Fibroblast of the aortic adventitia (primary cell): ENCODE results near the gene EEF1A2. TPM values are rescaled to one million over a fixed set of nuclear protein-coding genes. Genes with fewer than 3 reads are reported as not detected.

Experiments
- DNase-seq: peaks from one replicate; pipeline ENCODE4 v3.0.0-alpha.2; 2010; ENCODE audit warnings: low read depth
- H3K4me3 ChIP-seq: 2 replicates; pipeline ENCODE4 v1.5.1; 2011; ENCODE audit warnings: low read depth, mild to moderate bottlenecking, control low read depth, low read length, moderate library complexity
- CTCF ChIP-seq: IDR thresholded peaks from 2 replicates; pipeline ENCODE4 v1.5.1; 2011; ENCODE audit warnings: mild to moderate bottlenecking, low read length, control low read depth, inconsistent platforms; ENCODE audit not compliant: insufficient read depth
- total RNA-seq: library from RNA; depleted of rRNA; stranded (reverse); fragments of >200 nt; gene quantifications from 2 replicates; pipeline ENCODE4 v1.2.3, GENCODE V29; 2012; ENCODE audit warnings: low replicate concordance

EEF1A2 gene
- total RNA-seq, 1 donor, result 0.18 TPM

- no peak for DNase-seq
- TF ChIP-seq CTCF, result no peak
- no peak overlapping the region for H3K4me3 ChIP-seq
Observed at GRCh38 chr20:63444548-63444947, 54.3 kb downstream of the EEF1A2 start.

- H3K4me3 ChIP-seq, result no peak overlapping the region
- DNase-seq, result no peak
- no peak for TF ChIP-seq CTCF
Observed at GRCh38 chr20:63443606-63444395, 55.1 kb downstream of the EEF1A2 start.

- peak; percentile 14 for DNase-seq
- H3K4me3 ChIP-seq, result no peak overlapping the region
- peak; percentile 34 for TF ChIP-seq CTCF
Observed at GRCh38 chr20:63442100-63442493, 56.8 kb downstream of the EEF1A2 start.

- DNase-seq, result no peak
- TF ChIP-seq CTCF, result no peak
- no peak overlapping the region for H3K4me3 ChIP-seq
Observed at GRCh38 chr20:63441136-63442099, 57.5 kb downstream of the EEF1A2 start.

- H3K4me3 ChIP-seq, result no peak overlapping the region
- no peak for TF ChIP-seq CTCF
- DNase-seq, result no peak
Observed at GRCh38 chr20:63440366-63440955, 58.4 kb downstream of the EEF1A2 start.

GRCh38 chr20:63439866-63440265 lies 59.0 kb downstream of the EEF1A2 start:
- DNase-seq, result no peak
- H3K4me3 ChIP-seq, result no peak overlapping the region
- no peak for TF ChIP-seq CTCF
